ENCODE measurements around the gene KCNQ4. TPM values are rescaled to one million over a fixed set of nuclear protein-coding genes. Genes with fewer than 3 reads are reported as not detected.

Gene KCNQ4
- total RNA-seq, 1 experiment from 2014 or later = 1.6 TPM

GRCh38 chr1:40740997-40741736 is 42.4 kb upstream of the KCNQ4 start:
- Histone ChIP-seq H3K9me3 (no peaks in the 10 kb centered on the region), H3K27me3 (replicated peaks; ENCODE audit: control insufficient read depth, insufficient read depth, low read length) (no peaks in the 10 kb centered on the region), H3K4me1 (no peaks in the 10 kb centered on the region), H3K4me3 (ENCODE audit: low read depth, low read length) (no peak overlapping the region), H3K36me3 (ENCODE audit: control insufficient read depth, insufficient read depth, low read length) (no peaks in the 10 kb centered on the region; the same call in 1 of the 2 replicates)
- no peak overlapping the region for H3K4me3 Mint-ChIP-seq (ENCODE audit: unreplicated experiment)
- CTCF ChIA-PET = no interaction called here
- intact Hi-C loops (cut with micrococcal nuclease; ENCODE audit: unreplicated experiment) = no loop called here
- POLR2A ChIA-PET = no interaction called here
- no TSS peak for BruUV-seq (replicated peaks)
- H3K27me3 Mint-ChIP-seq (ENCODE audit: insufficient read depth, unreplicated experiment) = no peaks in the 10 kb centered on the region
- no peak for DNase-seq
- no peak overlapping the region for H3K27ac Mint-ChIP-seq (ENCODE audit: unreplicated experiment)
- peaks cover 28% of the 10 kb centered on the region for H3K36me3 Mint-ChIP-seq (ENCODE audit: insufficient read depth, unreplicated experiment)
- H3K9me3 Mint-ChIP-seq (ENCODE audit: unreplicated experiment) = no peaks in the 10 kb centered on the region
- TF ChIP-seq CTCF (IDR thresholded peaks at IDR 0.05; ENCODE audit: insufficient read depth in 1 of 2, low read depth in 1 of 2, low read length in 1 of 2, severe bottlenecking in 1 of 2, unreplicated experiment in 1 of 2) = no peak
- no peaks in the 10 kb centered on the region for H3K4me1 Mint-ChIP-seq (ENCODE audit: low read depth, unreplicated experiment)

- no peak for DNase-seq
- no peaks in the 10 kb centered on the region for H3K27me3 ChIP-seq (replicated peaks; ENCODE audit: control insufficient read depth, insufficient read depth, low read length)
- Mint-ChIP-seq H3K36me3 (ENCODE audit: insufficient read depth, unreplicated experiment) (peaks cover 42% of the 10 kb centered on the region), H3K4me3 (ENCODE audit: unreplicated experiment) (no peak overlapping the region), H3K9me3 (ENCODE audit: unreplicated experiment) (no peaks in the 10 kb centered on the region), H3K4me1 (ENCODE audit: low read depth, unreplicated experiment) (no peaks in the 10 kb centered on the region), H3K27me3 (ENCODE audit: insufficient read depth, unreplicated experiment) (no peaks in the 10 kb centered on the region), H3K27ac (ENCODE audit: unreplicated experiment) (no peak overlapping the region)
- no peaks in the 10 kb centered on the region for H3K9me3 ChIP-seq
- intact Hi-C loops (cut with micrococcal nuclease; ENCODE audit: unreplicated experiment) = no loop called here
- H3K36me3 ChIP-seq (ENCODE audit: control insufficient read depth, insufficient read depth, low read length) = no peaks in the 10 kb centered on the region; the same call in 1 of the 2 replicates
- no peak overlapping the region for H3K4me3 ChIP-seq (ENCODE audit: low read depth, low read length)
- no peak for TF ChIP-seq CTCF (IDR thresholded peaks at IDR 0.05; ENCODE audit: insufficient read depth in 1 of 2, low read depth in 1 of 2, low read length in 1 of 2, severe bottlenecking in 1 of 2, unreplicated experiment in 1 of 2)
- ChIA-PET CTCF (no interaction called here), POLR2A (no interaction called here)
- no peaks in the 10 kb centered on the region for H3K4me1 ChIP-seq
- no TSS peak for BruUV-seq (replicated peaks)
Observed at GRCh38 chr1:40742363-40743061, 41.1 kb upstream of the KCNQ4 start.

- POLR2A ChIA-PET = no interaction called here
- no peak overlapping the region for H3K27ac Mint-ChIP-seq (ENCODE audit: unreplicated experiment)
- TF ChIP-seq CTCF (IDR thresholded peaks at IDR 0.05; ENCODE audit: insufficient read depth in 1 of 2, low read depth in 1 of 2, low read length in 1 of 2, severe bottlenecking in 1 of 2, unreplicated experiment in 1 of 2) = no peak
- intact Hi-C loops (cut with micrococcal nuclease; ENCODE audit: unreplicated experiment) = no loop called here
- no peaks in the 10 kb centered on the region for H3K9me3 Mint-ChIP-seq (ENCODE audit: unreplicated experiment)
- H3K4me1 Mint-ChIP-seq (ENCODE audit: low read depth, unreplicated experiment) = no peaks in the 10 kb centered on the region
- no peak for DNase-seq
- no peaks in the 10 kb centered on the region for H3K27me3 Mint-ChIP-seq (ENCODE audit: insufficient read depth, unreplicated experiment)
- no peak overlapping the region for H3K4me3 ChIP-seq (ENCODE audit: low read depth, low read length)
- BruUV-seq (replicated peaks) = no TSS peak
- H3K27me3 ChIP-seq (replicated peaks; ENCODE audit: control insufficient read depth, insufficient read depth, low read length) = no peaks in the 10 kb centered on the region
- H3K36me3 ChIP-seq (ENCODE audit: control insufficient read depth, insufficient read depth, low read length) = no peaks in the 10 kb centered on the region; the same call in 1 of the 2 replicates
- H3K9me3 ChIP-seq = no peaks in the 10 kb centered on the region
- H3K4me1 ChIP-seq = no peaks in the 10 kb centered on the region
- no peak overlapping the region for H3K4me3 Mint-ChIP-seq (ENCODE audit: unreplicated experiment)
- H3K36me3 Mint-ChIP-seq (ENCODE audit: insufficient read depth, unreplicated experiment) = peaks cover 50% of the 10 kb centered on the region
- CTCF ChIA-PET = no interaction called here
Observed at GRCh38 chr1:40743452-40743851, 40.1 kb upstream of the KCNQ4 start.

All from Caco-2 (cell line).